Stimulated activated memory B cell treated with anti-CD40 and anti-IgM and Interleukin-4, amounts not matched to agents 10 μg/mL and 1 μg/mL and 100 μg/mL, for 72 hours (primary cell): ENCODE results near the gene TMC5.
"Not testable (repeated sequence)": the region's sequence is repeated elsewhere in the genome, so short reads cannot be mapped to it uniquely, and the experiment has no call there.

ENCODE experiments used
- ATAC-seq: fragments of 150-1000 bp; cut with Tn5 transposase; 2 replicates; pipeline ENCODE4 v1.10.0; 2021
- H3K27ac Mint-ChIP-seq: one replicate; pipeline ENCODE4 v1.8.0; 2022; ENCODE audit warnings: mild to moderate bottlenecking, mixed read lengths
- H3K27me3 Mint-ChIP-seq: one replicate; pipeline ENCODE4 v1.8.0; 2022; ENCODE audit warnings: mixed read lengths
- H3K36me3 Mint-ChIP-seq: one replicate; pipeline ENCODE4 v1.8.0; 2022; ENCODE audit warnings: mixed read lengths
- H3K4me1 Mint-ChIP-seq: one replicate; pipeline ENCODE4 v1.8.0; 2022; ENCODE audit warnings: mixed read lengths
- H3K4me3 Mint-ChIP-seq: one replicate; pipeline ENCODE4 v1.8.0; 2022; ENCODE audit warnings: mild to moderate bottlenecking, moderate library complexity, mixed read lengths
- H3K9me3 Mint-ChIP-seq: one replicate; pipeline ENCODE4 v1.8.0; 2022; ENCODE audit warnings: mixed read lengths

Gene TMC5

DNA sequence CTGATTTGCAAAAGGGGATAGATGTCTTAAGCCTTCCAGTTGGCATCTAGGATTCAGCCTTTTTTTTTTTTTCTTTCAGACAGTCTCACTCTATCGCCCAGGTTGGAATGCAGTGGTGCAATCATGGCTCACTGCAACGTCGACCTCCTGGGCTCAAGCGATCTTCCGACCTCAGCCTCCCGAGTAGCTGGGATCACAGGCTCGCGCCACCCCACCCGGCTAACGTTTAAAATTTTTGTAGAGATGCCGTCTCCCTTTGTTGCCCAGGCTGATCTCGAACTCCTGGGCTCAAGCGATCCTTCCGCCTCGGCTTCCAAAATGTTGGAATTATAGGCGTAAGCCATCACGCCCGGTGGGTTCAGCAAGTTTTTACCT is 105.5 kb downstream of the TMC5 start:
- Mint-ChIP-seq H3K36me3 (peaks cover under 1% of the 10 kb centered on the region), H3K4me1 (peaks cover 50% of the 10 kb centered on the region), H3K27ac (no peak overlapping the region), H3K4me3 (no peak overlapping the region), H3K27me3 (no peaks in the 10 kb centered on the region), H3K9me3 (no peaks in the 10 kb centered on the region)
- ATAC-seq, result no peak

DNA sequence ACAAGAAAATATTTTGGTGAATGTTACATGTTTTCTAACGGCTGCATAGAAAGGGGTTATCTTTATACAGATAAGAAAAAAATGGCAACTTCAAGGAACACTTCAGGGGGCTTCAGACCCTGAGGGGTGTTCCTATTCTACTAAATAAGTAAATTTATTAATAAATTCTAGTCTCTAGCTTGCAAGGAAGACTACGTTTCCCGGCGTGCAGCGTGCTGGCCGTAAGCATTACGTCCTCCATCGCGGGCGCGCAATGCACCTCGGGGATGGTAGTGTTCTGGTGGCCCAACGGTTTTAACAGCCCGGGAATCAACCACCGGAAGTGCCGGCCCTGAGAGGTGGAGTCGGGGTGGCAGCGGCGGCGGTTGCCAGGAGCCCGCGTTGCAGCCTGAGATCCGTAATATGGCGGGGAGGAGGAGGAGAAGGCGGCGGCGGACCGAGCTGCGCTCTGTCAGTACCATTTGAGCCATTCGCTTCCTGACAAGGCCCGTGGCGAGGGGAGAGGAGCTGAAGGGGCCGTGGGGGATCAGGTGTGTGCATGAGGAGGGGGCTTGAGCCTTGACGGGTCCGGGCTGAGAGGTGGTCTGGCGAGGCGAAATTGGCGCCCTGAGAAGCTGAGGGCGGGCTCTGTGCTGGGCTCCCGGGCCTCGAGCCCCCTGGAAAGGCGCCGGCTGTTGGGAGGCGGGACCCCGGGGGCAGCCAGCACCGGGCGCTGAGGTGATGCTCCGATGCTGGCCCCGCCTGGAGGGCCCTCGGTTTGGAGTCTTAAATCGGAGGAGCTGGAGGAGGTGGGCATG is 106.1 kb downstream of the TMC5 start, which contains the start of gene CCP110:
CCP110 (plus strand) TSS at position 384 of the 797 bp plus-strand sequence. CDS start 3,940 bp downstream, outside the sequence.
- no peaks in the 10 kb centered on the region for H3K27me3 Mint-ChIP-seq
- no peaks in the 10 kb centered on the region for H3K9me3 Mint-ChIP-seq
- peak within 1 kb of the TSS; percentile 93 for H3K4me3 Mint-ChIP-seq
- ATAC-seq, result peak; percentile 94
- peaks cover 45% of the 10 kb centered on the region for H3K4me1 Mint-ChIP-seq
- H3K27ac Mint-ChIP-seq, result peak within 1 kb of the TSS; percentile 87
- H3K36me3 Mint-ChIP-seq, result peaks cover 6% of the 10 kb centered on the region

DNA sequence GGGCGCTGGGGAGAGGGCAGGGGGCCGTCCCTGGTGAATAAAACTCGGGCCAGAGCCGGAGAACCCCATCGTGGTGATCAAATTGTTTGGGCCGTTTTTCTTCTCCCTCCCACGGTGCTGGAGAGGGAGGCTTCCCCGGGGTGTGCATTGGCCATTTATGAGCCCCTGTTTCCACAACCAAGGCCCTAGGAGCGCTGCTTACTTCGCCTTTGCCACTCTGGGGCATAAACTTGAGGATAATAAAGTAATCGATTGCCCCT is 106.6 kb downstream of the TMC5 start:
- Mint-ChIP-seq H3K27me3 (no peaks in the 10 kb centered on the region), H3K9me3 (no peaks in the 10 kb centered on the region), H3K4me3 (peak overlapping the region; percentile 93), H3K4me1 (peaks cover 41% of the 10 kb centered on the region), H3K27ac (peak overlapping the region; percentile 76), H3K36me3 (peaks cover 11% of the 10 kb centered on the region)
- ATAC-seq, result no peak

DNA sequence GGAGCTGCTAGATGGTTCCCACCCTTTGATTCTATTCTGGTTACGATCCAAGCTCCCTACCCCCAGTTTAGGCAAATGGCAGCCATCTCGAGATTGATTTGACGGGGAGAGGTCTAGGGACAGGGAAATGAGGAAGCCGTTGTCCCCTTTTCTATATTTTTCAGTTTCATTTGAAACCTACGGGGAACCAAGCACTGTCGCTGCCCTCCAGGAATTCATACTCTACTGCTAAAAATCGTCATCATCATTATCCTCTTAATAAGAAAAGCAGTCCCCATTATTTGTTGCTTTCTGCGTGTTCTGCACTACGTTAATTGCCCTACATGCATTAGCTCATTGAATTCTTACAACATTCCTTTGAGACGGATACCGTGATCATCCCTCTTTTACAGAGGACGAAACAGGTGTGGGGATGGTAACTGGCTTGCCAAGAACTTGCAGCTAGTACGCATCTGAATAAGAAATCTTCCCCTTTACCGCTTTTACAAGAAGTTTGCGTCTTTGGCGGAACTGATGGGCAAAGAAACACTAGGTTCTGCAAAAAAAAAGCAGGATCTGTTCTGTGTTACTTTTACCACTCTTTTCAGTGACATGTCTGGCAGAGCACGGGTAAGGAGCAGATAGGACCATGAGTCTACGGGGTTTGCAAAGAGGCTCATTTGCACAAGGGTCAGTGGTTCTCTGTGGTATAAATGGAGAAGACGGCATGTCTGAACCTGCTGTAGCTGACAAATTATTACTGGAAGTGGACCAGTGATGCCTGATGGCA is 107.1 kb downstream of the TMC5 start:
- H3K9me3 Mint-ChIP-seq, result no peaks in the 10 kb centered on the region
- peaks cover 11% of the 10 kb centered on the region for H3K36me3 Mint-ChIP-seq
- peaks cover 41% of the 10 kb centered on the region for H3K4me1 Mint-ChIP-seq
- H3K4me3 Mint-ChIP-seq, result peak overlapping the region; percentile 93
- peak overlapping the region; percentile 76 for H3K27ac Mint-ChIP-seq
- H3K27me3 Mint-ChIP-seq, result no peaks in the 10 kb centered on the region
- no peak for ATAC-seq

GRCh38 chr16:19525385-19525723 is 107.7 kb downstream of the TMC5 start:
- peaks cover 36% of the 10 kb centered on the region for H3K4me1 Mint-ChIP-seq
- H3K4me3 Mint-ChIP-seq, result peak overlapping the region; percentile 93
- H3K27ac Mint-ChIP-seq, result peak overlapping the region; percentile 76

GRCh38 chr16:19527161-19527560 is 109.5 kb downstream of the TMC5 start:
- no peak for ATAC-seq
- H3K27me3 Mint-ChIP-seq, result no peaks in the 10 kb centered on the region
- no peak overlapping the region for H3K27ac Mint-ChIP-seq
- no peaks in the 10 kb centered on the region for H3K9me3 Mint-ChIP-seq
- H3K4me3 Mint-ChIP-seq, result no peak overlapping the region
- peaks cover 11% of the 10 kb centered on the region for H3K36me3 Mint-ChIP-seq
- H3K4me1 Mint-ChIP-seq, result peaks cover 21% of the 10 kb centered on the region

More at GRCh38 chr16:19525385-19525723, 107.7 kb downstream of the TMC5 start:
- Mint-ChIP-seq H3K9me3 (no peaks in the 10 kb centered on the region), H3K27me3 (no peaks in the 10 kb centered on the region), H3K36me3 (peaks cover 11% of the 10 kb centered on the region)
- no peak for ATAC-seq

DNA sequence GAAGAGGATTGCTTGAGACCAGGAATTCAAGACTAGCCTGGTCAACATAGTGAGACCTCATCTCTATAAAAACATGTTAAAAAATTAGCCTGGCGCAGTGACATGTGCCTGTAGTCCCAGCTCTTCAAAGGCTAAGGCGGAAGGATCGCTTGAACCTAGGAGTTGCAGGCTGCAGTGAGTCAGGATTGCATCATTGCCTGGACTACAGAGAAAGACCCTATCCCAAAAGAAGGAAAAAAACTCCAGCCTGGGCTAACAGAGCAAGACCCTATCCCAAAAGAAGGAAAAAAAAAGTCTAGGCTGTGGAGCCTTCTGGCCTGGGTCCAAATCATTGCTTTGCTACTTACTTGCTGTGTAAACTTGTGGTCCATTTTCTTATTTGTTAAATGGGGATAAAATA is 111.0 kb downstream of the TMC5 start:
- no peaks in the 10 kb centered on the region for H3K27me3 Mint-ChIP-seq
- H3K4me1 Mint-ChIP-seq, result peaks cover 15% of the 10 kb centered on the region
- no peaks in the 10 kb centered on the region for H3K9me3 Mint-ChIP-seq
- no peak overlapping the region for H3K4me3 Mint-ChIP-seq
- H3K36me3 Mint-ChIP-seq, result peaks cover 19% of the 10 kb centered on the region
- no peak overlapping the region for H3K27ac Mint-ChIP-seq
- ATAC-seq, result no peak

DNA sequence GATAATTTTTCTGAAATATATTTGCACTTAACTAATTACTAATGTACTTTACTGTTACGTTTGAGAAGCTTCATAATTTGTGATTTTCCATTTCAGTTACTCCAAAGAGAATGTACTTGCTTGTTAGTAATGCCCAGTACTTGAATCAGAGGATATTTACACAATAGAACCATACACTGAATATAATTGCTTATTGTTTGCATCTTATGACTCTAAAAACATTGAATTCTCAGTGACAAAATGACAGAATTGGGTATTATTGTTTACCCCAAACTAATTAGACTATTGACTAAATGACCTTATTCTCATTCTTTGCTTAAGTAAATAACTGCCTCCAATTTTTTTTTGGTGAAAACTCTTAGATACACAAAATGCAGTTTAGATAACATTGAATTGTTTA is 114.9 kb downstream of the TMC5 start:
- Mint-ChIP-seq H3K4me3 (no peak overlapping the region), H3K27ac (no peak overlapping the region), H3K4me1 (no peaks in the 10 kb centered on the region), H3K27me3 (no peaks in the 10 kb centered on the region), H3K36me3 (peaks cover 34% of the 10 kb centered on the region), H3K9me3 (no peaks in the 10 kb centered on the region)
- no peak for ATAC-seq

GRCh38 chr16:19540241-19540970 is 122.7 kb downstream of the TMC5 start:
- H3K4me1 Mint-ChIP-seq, result no peaks in the 10 kb centered on the region

GRCh38 chr16:19542138-19542821 is 124.6 kb downstream of the TMC5 start:
- Mint-ChIP-seq H3K27me3 (no peaks in the 10 kb centered on the region), H3K27ac (no peak overlapping the region), H3K4me1 (no peaks in the 10 kb centered on the region), H3K9me3 (no peaks in the 10 kb centered on the region), H3K4me3 (no peak overlapping the region), H3K36me3 (peaks cover 39% of the 10 kb centered on the region)
- no peak for ATAC-seq

More at GRCh38 chr16:19540241-19540970, 122.7 kb downstream of the TMC5 start:
- H3K9me3 Mint-ChIP-seq, result no peaks in the 10 kb centered on the region
- no peak for ATAC-seq
- no peak overlapping the region for H3K4me3 Mint-ChIP-seq
- H3K36me3 Mint-ChIP-seq, result peaks cover 50% of the 10 kb centered on the region
- no peak overlapping the region for H3K27ac Mint-ChIP-seq
- H3K27me3 Mint-ChIP-seq, result no peaks in the 10 kb centered on the region

DNA sequence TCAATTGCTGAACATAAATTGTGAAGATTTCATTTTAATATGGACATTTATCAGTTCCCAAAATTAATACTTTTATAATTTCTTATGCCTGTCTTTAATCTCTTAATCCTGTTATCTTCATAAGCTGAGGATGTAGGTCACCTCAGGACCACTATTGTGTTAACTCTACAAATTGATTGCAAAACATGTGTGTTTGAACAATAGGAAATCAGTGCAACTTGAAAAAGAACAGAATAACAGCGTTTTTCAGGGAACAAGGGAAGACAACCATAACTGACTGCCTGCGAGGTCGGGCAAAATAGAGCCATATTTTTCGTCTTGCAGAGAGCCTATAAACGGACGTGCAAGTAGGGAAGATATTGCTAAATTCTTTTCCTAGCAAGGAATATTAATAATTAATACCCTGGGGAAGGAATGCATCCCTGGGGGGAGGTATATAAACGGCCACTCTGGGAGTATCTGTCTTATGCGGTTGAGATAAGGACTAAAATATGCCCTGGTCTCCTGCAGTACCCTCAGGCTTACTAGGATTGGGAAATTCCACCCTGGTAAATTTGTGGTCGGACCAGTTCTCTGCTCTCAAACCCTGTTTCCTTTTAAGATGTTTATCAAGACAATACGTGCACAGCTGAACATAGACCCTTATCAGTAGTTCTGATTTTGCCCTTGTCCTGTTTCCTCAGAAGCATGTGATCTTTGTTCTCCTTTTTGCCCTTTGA is 125.8 kb downstream of the TMC5 start:
- not testable (repeated sequence) for H3K4me3 Mint-ChIP-seq, H3K27ac Mint-ChIP-seq, ATAC-seq, H3K4me1 Mint-ChIP-seq, H3K9me3 Mint-ChIP-seq, H3K27me3 Mint-ChIP-seq
- peaks cover 39% of the 10 kb centered on the region for H3K36me3 Mint-ChIP-seq

DNA sequence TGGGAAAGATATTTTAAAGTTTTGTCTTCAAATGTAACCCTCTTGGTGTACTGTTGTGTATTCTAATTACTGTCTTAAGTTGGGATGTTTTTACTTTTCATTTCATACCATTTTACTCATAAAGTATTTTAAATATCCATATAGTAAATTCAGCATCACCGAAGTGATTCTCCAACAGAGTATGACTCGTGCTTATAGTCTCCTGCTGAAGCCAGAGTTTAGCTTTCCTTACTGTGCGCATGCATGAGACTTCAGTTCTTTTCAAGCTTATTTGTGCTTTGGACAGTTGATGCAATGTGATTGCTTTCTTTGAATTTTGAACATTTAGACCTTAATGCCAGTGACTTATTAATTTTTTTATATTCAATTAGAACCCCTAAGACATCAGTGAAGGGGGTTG is 130.5 kb downstream of the TMC5 start:
- H3K27me3 Mint-ChIP-seq, result no peaks in the 10 kb centered on the region
- H3K4me3 Mint-ChIP-seq, result no peak overlapping the region
- no peaks in the 10 kb centered on the region for H3K9me3 Mint-ChIP-seq
- H3K36me3 Mint-ChIP-seq, result peaks cover 13% of the 10 kb centered on the region
- ATAC-seq, result no peak
- H3K4me1 Mint-ChIP-seq, result no peaks in the 10 kb centered on the region
- H3K27ac Mint-ChIP-seq, result no peak overlapping the region
